ENCODE results near the gene SGCD. TPM values are rescaled to one million over a fixed set of nuclear protein-coding genes. Genes with fewer than 3 reads are reported as not detected.
"Not testable (repeated sequence)": the region's sequence is repeated elsewhere in the genome, so short reads cannot be mapped to it uniquely, and the experiment has no call there.

The SGCD gene
- total RNA-seq, 3 donors from 2014 or later: 0.03 TPM; not detected in 2

- DNase-seq (no peak), ATAC-seq (no peak)
- Mint-ChIP-seq H3K27me3 (ENCODE audit: low read depth) (peaks cover 13% of the 10 kb centered on the region), H3K36me3 (ENCODE audit: insufficient read depth) (no peaks in the 10 kb centered on the region), H3K4me3 (no peak overlapping the region), H3K9me3 (no peaks in the 10 kb centered on the region), H3K4me1 (ENCODE audit: low read depth) (no peaks in the 10 kb centered on the region)
These were observed 262.9 kb downstream of the SGCD start for GRCh38 chr5:156589946-156590216.

- Mint-ChIP-seq H3K9me3 (no peaks in the 10 kb centered on the region), H3K27me3 (ENCODE audit: low read depth) (peaks cover 15% of the 10 kb centered on the region), H3K4me3 (no peak overlapping the region), H3K36me3 (ENCODE audit: insufficient read depth) (no peaks in the 10 kb centered on the region), H3K4me1 (ENCODE audit: low read depth) (no peaks in the 10 kb centered on the region)
- ATAC-seq: no peak
- DNase-seq: no peak
These were observed 264.0 kb downstream of the SGCD start for GRCh38 chr5:156590978-156591377.

- no peaks in the 10 kb centered on the region for H3K9me3 Mint-ChIP-seq
- no peaks in the 10 kb centered on the region for H3K4me1 Mint-ChIP-seq (ENCODE audit: low read depth)
- no peaks in the 10 kb centered on the region for H3K36me3 Mint-ChIP-seq (ENCODE audit: insufficient read depth)
- DNase-seq: no peak
- H3K27me3 Mint-ChIP-seq (ENCODE audit: low read depth): peaks cover 12% of the 10 kb centered on the region
- ATAC-seq: no peak
- H3K4me3 Mint-ChIP-seq: no peak overlapping the region
These were observed 264.7 kb downstream of the SGCD start for GRCh38 chr5:156591631-156592030.

- H3K9me3 Mint-ChIP-seq: no peaks in the 10 kb centered on the region
- H3K36me3 Mint-ChIP-seq (ENCODE audit: insufficient read depth): no peaks in the 10 kb centered on the region
- no peak for DNase-seq
- peaks cover 7% of the 10 kb centered on the region for H3K27me3 Mint-ChIP-seq (ENCODE audit: low read depth)
- no peak for ATAC-seq
- no peaks in the 10 kb centered on the region for H3K4me1 Mint-ChIP-seq (ENCODE audit: low read depth)
- H3K4me3 Mint-ChIP-seq: no peak overlapping the region
These were observed 266.6 kb downstream of the SGCD start for GRCh38 chr5:156593546-156593945.

GRCh38 chr5:156594406-156594805 lies 267.4 kb downstream of the SGCD start:
- Mint-ChIP-seq H3K36me3 (ENCODE audit: insufficient read depth) (no peaks in the 10 kb centered on the region), H3K27me3 (ENCODE audit: low read depth) (peaks cover 4% of the 10 kb centered on the region), H3K9me3 (no peaks in the 10 kb centered on the region), H3K4me3 (no peak overlapping the region), H3K4me1 (ENCODE audit: low read depth) (no peaks in the 10 kb centered on the region)
- DNase-seq (no peak), ATAC-seq (no peak)

- no peaks in the 10 kb centered on the region for H3K36me3 Mint-ChIP-seq (ENCODE audit: insufficient read depth)
- peaks cover 4% of the 10 kb centered on the region for H3K27me3 Mint-ChIP-seq (ENCODE audit: low read depth)
- H3K4me1 Mint-ChIP-seq (ENCODE audit: low read depth): no peaks in the 10 kb centered on the region
- ATAC-seq: no peak
- no peak for DNase-seq
- no peak overlapping the region for H3K4me3 Mint-ChIP-seq
- no peaks in the 10 kb centered on the region for H3K9me3 Mint-ChIP-seq
These were observed 268.3 kb downstream of the SGCD start for GRCh38 chr5:156595132-156595787.

- no peak for ATAC-seq
These were observed 270.3 kb downstream of the SGCD start for GRCh38 chr5:156597276-156597675.

GRCh38 chr5:156598964-156599363 lies 272.0 kb downstream of the SGCD start:
- no peaks in the 10 kb centered on the region for H3K4me1 Mint-ChIP-seq (ENCODE audit: low read depth)
- peaks cover 27% of the 10 kb centered on the region for H3K9me3 Mint-ChIP-seq
- H3K27me3 Mint-ChIP-seq (ENCODE audit: low read depth): peaks cover 6% of the 10 kb centered on the region
- H3K4me3 Mint-ChIP-seq: no peak overlapping the region
- no peaks in the 10 kb centered on the region for H3K36me3 Mint-ChIP-seq (ENCODE audit: insufficient read depth)
- ATAC-seq (no peak), DNase-seq (no peak)

More at GRCh38 chr5:156597276-156597675, 270.3 kb downstream of the SGCD start:
- Mint-ChIP-seq H3K36me3 (ENCODE audit: insufficient read depth) (no peaks in the 10 kb centered on the region), H3K9me3 (peaks cover 11% of the 10 kb centered on the region), H3K27me3 (ENCODE audit: low read depth) (peaks cover 6% of the 10 kb centered on the region), H3K4me3 (no peak overlapping the region), H3K4me1 (ENCODE audit: low read depth) (no peaks in the 10 kb centered on the region)
- DNase-seq: no peak

GRCh38 chr5:156610582-156610981 lies 283.6 kb downstream of the SGCD start:
- peaks cover 26% of the 10 kb centered on the region for H3K9me3 Mint-ChIP-seq
- not testable (repeated sequence) for H3K36me3 Mint-ChIP-seq (ENCODE audit: insufficient read depth); H3K27me3 Mint-ChIP-seq (ENCODE audit: low read depth); H3K4me1 Mint-ChIP-seq (ENCODE audit: low read depth); H3K4me3 Mint-ChIP-seq; DNase-seq; ATAC-seq

GRCh38 chr5:156615901-156616300 lies 288.9 kb downstream of the SGCD start:
- H3K4me3 Mint-ChIP-seq: no peak overlapping the region
- H3K4me1 Mint-ChIP-seq (ENCODE audit: low read depth): no peaks in the 10 kb centered on the region
- no peak for ATAC-seq
- peaks cover 3% of the 10 kb centered on the region for H3K27me3 Mint-ChIP-seq (ENCODE audit: low read depth)
- peaks cover 15% of the 10 kb centered on the region for H3K9me3 Mint-ChIP-seq
- no peak for DNase-seq
- H3K36me3 Mint-ChIP-seq (ENCODE audit: insufficient read depth): peaks cover 2% of the 10 kb centered on the region

GRCh38 chr5:156617426-156617825 lies 290.5 kb downstream of the SGCD start:
- H3K27me3 Mint-ChIP-seq (ENCODE audit: low read depth): peaks cover 3% of the 10 kb centered on the region
- H3K36me3 Mint-ChIP-seq (ENCODE audit: insufficient read depth): no peaks in the 10 kb centered on the region
- DNase-seq: no peak
- no peaks in the 10 kb centered on the region for H3K4me1 Mint-ChIP-seq (ENCODE audit: low read depth)
- H3K4me3 Mint-ChIP-seq: no peak overlapping the region
- no peak for ATAC-seq
- H3K9me3 Mint-ChIP-seq: no peaks in the 10 kb centered on the region

- H3K36me3 Mint-ChIP-seq (ENCODE audit: insufficient read depth): no peaks in the 10 kb centered on the region
- H3K4me1 Mint-ChIP-seq (ENCODE audit: low read depth): no peaks in the 10 kb centered on the region
- ATAC-seq: no peak
- H3K9me3 Mint-ChIP-seq: no peaks in the 10 kb centered on the region
- H3K4me3 Mint-ChIP-seq: no peak overlapping the region
- H3K27me3 Mint-ChIP-seq (ENCODE audit: low read depth): peaks cover 3% of the 10 kb centered on the region
- DNase-seq: no peak
These were observed 291.6 kb downstream of the SGCD start for GRCh38 chr5:156618601-156619000.

GRCh38 chr5:156621719-156622118 lies 294.8 kb downstream of the SGCD start:
- no peak for ATAC-seq
- no peak for DNase-seq
- Mint-ChIP-seq H3K4me3 (no peak overlapping the region), H3K9me3 (no peaks in the 10 kb centered on the region), H3K4me1 (ENCODE audit: low read depth) (no peaks in the 10 kb centered on the region), H3K27me3 (ENCODE audit: low read depth) (peaks cover 3% of the 10 kb centered on the region), H3K36me3 (ENCODE audit: insufficient read depth) (no peaks in the 10 kb centered on the region)

- Mint-ChIP-seq H3K27me3 (ENCODE audit: low read depth) (peaks cover 3% of the 10 kb centered on the region), H3K9me3 (no peaks in the 10 kb centered on the region), H3K36me3 (ENCODE audit: insufficient read depth) (no peaks in the 10 kb centered on the region), H3K4me3 (no peak overlapping the region), H3K4me1 (ENCODE audit: low read depth) (peaks cover 3% of the 10 kb centered on the region)
- no peak for ATAC-seq
- no peak for DNase-seq
These were observed 296.5 kb downstream of the SGCD start for GRCh38 chr5:156623381-156624040.

- Mint-ChIP-seq H3K9me3 (no peaks in the 10 kb centered on the region), H3K4me3 (no peak overlapping the region), H3K4me1 (ENCODE audit: low read depth) (peaks cover 3% of the 10 kb centered on the region), H3K36me3 (ENCODE audit: insufficient read depth) (no peaks in the 10 kb centered on the region), H3K27me3 (ENCODE audit: low read depth) (peaks cover 3% of the 10 kb centered on the region)
- no peak for DNase-seq
- no peak for ATAC-seq
These were observed 297.7 kb downstream of the SGCD start for GRCh38 chr5:156624686-156625085.
